K562 (cell line): ENCODE measurements around the gene RTL10. TPM values are rescaled to one million over a fixed set of nuclear protein-coding genes. Genes with fewer than 3 reads are reported as not detected.
A peak's percentile ranks its signal among the peaks of the same experiment; 100 is the strongest.

Experiments used
- E2F3 ChIP-seq: fragments of 250-450 bp; sonication (Bioruptor Pico); IDR thresholded peaks from 2 replicates; pipeline ENCODE4 v1.4.0; 2020; ENCODE audit warnings: mild to moderate bottlenecking
- ERF ChIP-seq: fragments of 450-650 bp; formaldehyde crosslinking; IDR thresholded peaks from 2 replicates; pipeline ENCODE4 v1.4.0; 2020; ENCODE audit warnings: mild to moderate bottlenecking, mixed read lengths
- GABPB2 ChIP-seq: fragments of 250-450 bp; sonication (Bioruptor Pico); conservative IDR thresholded peaks from 2 replicates; pipeline ENCODE4 v1.5.1; 2021; ENCODE audit warnings: mild to moderate bottlenecking
- HDAC8 ChIP-seq: fragments of 450-650 bp; IDR thresholded peaks from 2 replicates; pipeline ENCODE4 v1.6.1; 2016; ENCODE audit warnings: mild to moderate bottlenecking, missing genetic modification characterization, moderate library complexity, missing compliant biosample characterization
- HNRNPLL ChIP-seq: fragments of 200-400 bp; formaldehyde crosslinking; IDR thresholded peaks from 2 replicates; pipeline ENCODE4 v1.6.1; 2017; ENCODE audit warnings: low read length, low read depth, mild to moderate bottlenecking; ENCODE audit not compliant: poor library complexity, severe bottlenecking
- MCM5 ChIP-seq: fragments of 450-650 bp; IDR thresholded peaks from 2 replicates; pipeline ENCODE4 v1.6.1; 2016; ENCODE audit warnings: low read depth
- NCOA2 ChIP-seq, 2 experiments: fragments of 450-650 bp; IDR thresholded peaks; 2 replicates each; pipeline ENCODE4 v1.6.1; 2018; ENCODE audit warnings: mild to moderate bottlenecking in 2 of 2, moderate library complexity in 1 of 2; ENCODE audit not compliant: partially characterized antibody in 2 of 2
- SIX5 ChIP-seq, 2 experiments: IDR thresholded peaks; 2 replicates each; pipeline ENCODE4 v1.6.1; 2011; ENCODE audit warnings: low read length in 2 of 2, borderline replicate concordance in 1 of 2, low read depth in 1 of 2, mild to moderate bottlenecking in 1 of 2, moderate library complexity in 1 of 2; ENCODE audit not compliant: insufficient read depth in 1 of 2
- TFAM ChIP-seq: fragments of 250-450 bp; sonication (Bioruptor Pico); conservative IDR thresholded peaks from 2 replicates; pipeline ENCODE4 v1.5.0; 2021; ENCODE audit warnings: mild to moderate bottlenecking, moderate library complexity
- ZBTB7A ChIP-seq: IDR thresholded peaks from 2 replicates; pipeline ENCODE4 v1.6.1; 2011; ENCODE audit warnings: low read depth, mild to moderate bottlenecking, low read length, moderate library complexity, borderline replicate concordance; ENCODE audit not compliant: control insufficient read depth
- ZNF121 ChIP-seq: sonication (generic); formaldehyde crosslinking; conservative IDR thresholded peaks from 2 replicates; pipeline ENCODE4 v1.8.0; 2022; ENCODE audit warnings: missing genetic modification reagents
- ZNF184 ChIP-seq: sonication (generic); formaldehyde crosslinking; IDR thresholded peaks from 2 replicates; pipeline ENCODE4 v1.5.0; 2020; ENCODE audit warnings: missing genetic modification reagents
- polyA plus RNA-seq, 8 experiments: library from polyadenylated mRNA; depleted of rRNA in 4 of 8; stranded (reverse) in 5 of 8; unstranded in 3 of 8; fragments of >200 nt; fragmentation: Nextera tagmentation in 2 of 8; fragmentation: Illumina TruSeq in 1 of 8; extraction: Ambion mirVana in 2 of 8; extraction: Trizol in 1 of 8; gene quantifications; 2 replicates each; pipeline versions ENCODE4 v1.2.1 to v1.2.3, GENCODE V29; 2011 to 2014; ENCODE audit warnings: inconsistent platforms in 1 of 8, missing spikeins in 1 of 8
- total RNA-seq, 7 experiments: library from RNA; depleted of rRNA in 6 of 7; stranded (reverse); fragments of >200 nt in 6 of 7; fragmentation: Illumina TruSeq in 2 of 7; extraction: Trizol in 2 of 7; gene quantifications; 2 replicates each; pipeline versions ENCODE4 v1.2.1 to v1.2.3, GENCODE V29; 2011 to 2021; ENCODE audit warnings: low replicate concordance in 1 of 7
- TF ChIP-seq, protein P1 (sequence below): sonication (generic); formaldehyde crosslinking; IDR thresholded peaks from 2 replicates; pipeline ENCODE4 v1.8.1; 2023; ENCODE audit warnings: mild to moderate bottlenecking, missing genetic modification reagents
- TF ChIP-seq, protein P2 (sequence below): fragments of 250-450 bp; sonication (Bioruptor Pico); IDR thresholded peaks from 2 replicates; pipeline ENCODE4 v1.5.0; 2021
- TF ChIP-seq, protein P3 (sequence below): fragments of 250-450 bp; sonication (Bioruptor Pico); IDR thresholded peaks from 2 replicates; pipeline ENCODE4 v1.8.0; 2022; ENCODE audit warnings: moderate library complexity, mild to moderate bottlenecking, inconsistent platforms
- TF ChIP-seq, protein P4 (sequence below): sonication (generic); formaldehyde crosslinking; IDR thresholded peaks from 2 replicates; pipeline ENCODE4 v1.8.0; 2022; ENCODE audit warnings: mild to moderate bottlenecking, missing genetic modification reagents
- TF ChIP-seq, protein P5 (sequence below), 2 experiments: fragments of 250-450 bp in 1 of 2; fragments of 450-650 bp in 1 of 2; sonication (Bioruptor Pico) in 1 of 2; IDR thresholded peaks; 2 replicates each; pipeline versions ENCODE4 v1.6.1 to v1.8.0; 2016 to 2021; ENCODE audit warnings: mild to moderate bottlenecking in 2 of 2, moderate library complexity in 2 of 2, missing compliant biosample characterization in 1 of 2, missing genetic modification characterization in 1 of 2
- TF ChIP-seq, protein P6 (sequence below): sonication (generic); formaldehyde crosslinking; IDR thresholded peaks from 2 replicates; pipeline ENCODE4 v1.8.1; 2023; ENCODE audit warnings: mild to moderate bottlenecking, missing genetic modification reagents, moderate library complexity
- TF ChIP-seq, protein P7 (sequence below): fragments of 250-450 bp; sonication (Bioruptor Pico); IDR thresholded peaks from 2 replicates; pipeline ENCODE4 v1.4.0; 2020; ENCODE audit warnings: mild to moderate bottlenecking, moderate library complexity, borderline replicate concordance

Gene RTL10
- total and polyA plus RNA-seq, 9 of the 15 experiments (the other 6 are each of a cell fraction or from before 2014, with no cell fraction given) = 19.8 to 75.5 (median 32.5) TPM

DNA sequence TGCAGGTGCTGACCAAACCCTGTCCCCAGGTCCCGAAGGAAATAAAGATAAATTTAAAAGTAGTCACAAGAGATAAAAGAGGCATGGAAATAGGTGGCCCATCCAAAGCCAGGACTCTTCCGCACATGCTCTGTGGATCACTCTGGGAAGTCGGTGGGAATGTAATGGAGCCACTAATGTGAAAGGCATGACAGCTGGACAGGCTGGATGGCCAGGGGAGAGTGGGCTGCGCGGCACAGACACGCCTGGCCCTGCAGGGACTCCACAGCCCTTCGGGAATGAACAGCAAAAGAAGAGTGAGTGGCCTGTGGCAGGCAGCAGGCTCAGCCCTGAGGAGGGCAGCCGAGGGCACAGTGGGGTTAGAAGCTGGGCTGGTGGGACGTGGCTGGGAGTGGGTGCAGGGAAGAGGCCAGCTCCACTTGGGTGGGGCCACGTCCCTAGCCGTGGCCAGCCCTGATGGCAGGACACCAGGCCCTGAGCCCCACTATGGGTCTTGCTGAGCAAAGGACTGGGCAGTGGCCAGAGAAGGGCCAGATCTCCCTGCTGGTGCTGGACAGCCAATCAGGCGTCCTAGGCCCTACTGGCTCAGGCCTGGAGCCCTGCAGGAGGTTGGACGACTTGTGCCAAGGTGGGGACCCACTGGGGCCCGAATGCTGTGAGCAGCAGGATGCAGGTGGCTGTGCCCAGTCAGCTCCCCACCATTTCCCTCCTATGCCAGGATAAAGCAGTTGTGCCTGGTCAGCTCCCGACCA is 31.3 kb upstream of the RTL10 start (continued):
- TF ChIP-seq ZNF121 (CRISPR knock-in tag) (no peak), GABPB2 (no peak), E2F3 (CRISPR knock-in tag) (no peak), HDAC8 (tag) (no peak), NCOA2 (IDR thresholded peaks at IDR 0.05; ENCODE audit: partially characterized antibody in 2 of 2) (no peak), HNRNPLL (peak; percentile 21), TFAM (no peak), ERF (0 out of 2 replicates have a peak, but pooled peaks have one; percentile 35), ZBTB7A (no peak), SIX5 (IDR thresholded peaks at IDR 0.05; ENCODE audit: borderline replicate concordance in 1 of 2, insufficient read depth in 1 of 2, low read depth in 1 of 2, low read length in 2 of 2) (no peak), ZNF184 (CRISPR knock-in tag) (no peak), MCM5 (no peak)
- TF ChIP-seq, protein P1, sequence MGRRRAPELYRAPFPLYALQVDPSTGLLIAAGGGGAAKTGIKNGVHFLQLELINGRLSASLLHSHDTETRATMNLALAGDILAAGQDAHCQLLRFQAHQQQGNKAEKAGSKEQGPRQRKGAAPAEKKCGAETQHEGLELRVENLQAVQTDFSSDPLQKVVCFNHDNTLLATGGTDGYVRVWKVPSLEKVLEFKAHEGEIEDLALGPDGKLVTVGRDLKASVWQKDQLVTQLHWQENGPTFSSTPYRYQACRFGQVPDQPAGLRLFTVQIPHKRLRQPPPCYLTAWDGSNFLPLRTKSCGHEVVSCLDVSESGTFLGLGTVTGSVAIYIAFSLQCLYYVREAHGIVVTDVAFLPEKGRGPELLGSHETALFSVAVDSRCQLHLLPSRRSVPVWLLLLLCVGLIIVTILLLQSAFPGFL (CRISPR knock-in tag) = no peak
- TF ChIP-seq, protein P2, sequence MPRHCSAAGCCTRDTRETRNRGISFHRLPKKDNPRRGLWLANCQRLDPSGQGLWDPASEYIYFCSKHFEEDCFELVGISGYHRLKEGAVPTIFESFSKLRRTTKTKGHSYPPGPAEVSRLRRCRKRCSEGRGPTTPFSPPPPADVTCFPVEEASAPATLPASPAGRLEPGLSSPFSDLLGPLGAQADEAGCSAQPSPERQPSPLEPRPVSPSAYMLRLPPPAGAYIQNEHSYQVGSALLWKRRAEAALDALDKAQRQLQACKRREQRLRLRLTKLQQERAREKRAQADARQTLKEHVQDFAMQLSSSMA (CRISPR knock-in tag) = no peak
- TF ChIP-seq, protein P3, sequence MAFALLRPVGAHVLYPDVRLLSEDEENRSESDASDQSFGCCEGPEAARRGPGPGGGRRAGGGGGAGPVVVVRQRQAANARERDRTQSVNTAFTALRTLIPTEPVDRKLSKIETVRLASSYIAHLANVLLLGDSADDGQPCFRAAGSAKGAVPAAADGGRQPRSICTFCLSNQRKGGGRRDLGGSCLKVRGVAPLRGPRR = 0 out of 2 replicates have a peak, but pooled peaks have one; percentile 42
- TF ChIP-seq, protein P4, sequence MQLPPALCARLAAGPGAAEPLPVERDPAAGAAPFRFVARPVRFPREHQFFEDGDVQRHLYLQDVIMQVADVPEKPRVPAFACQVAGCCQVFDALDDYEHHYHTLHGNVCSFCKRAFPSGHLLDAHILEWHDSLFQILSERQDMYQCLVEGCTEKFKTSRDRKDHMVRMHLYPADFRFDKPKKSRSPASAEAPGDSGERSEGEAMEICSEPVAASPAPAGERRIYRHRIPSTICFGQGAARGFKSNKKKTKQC (CRISPR knock-in tag) = no peak
- TF ChIP-seq, protein P5, sequence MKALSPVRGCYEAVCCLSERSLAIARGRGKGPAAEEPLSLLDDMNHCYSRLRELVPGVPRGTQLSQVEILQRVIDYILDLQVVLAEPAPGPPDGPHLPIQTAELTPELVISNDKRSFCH (CRISPR knock-in tag; IDR thresholded peaks at IDR 0.05) = no peak
- TF ChIP-seq, protein P5 (tag; IDR thresholded peaks at IDR 0.05) = no peak
- TF ChIP-seq, protein P6, sequence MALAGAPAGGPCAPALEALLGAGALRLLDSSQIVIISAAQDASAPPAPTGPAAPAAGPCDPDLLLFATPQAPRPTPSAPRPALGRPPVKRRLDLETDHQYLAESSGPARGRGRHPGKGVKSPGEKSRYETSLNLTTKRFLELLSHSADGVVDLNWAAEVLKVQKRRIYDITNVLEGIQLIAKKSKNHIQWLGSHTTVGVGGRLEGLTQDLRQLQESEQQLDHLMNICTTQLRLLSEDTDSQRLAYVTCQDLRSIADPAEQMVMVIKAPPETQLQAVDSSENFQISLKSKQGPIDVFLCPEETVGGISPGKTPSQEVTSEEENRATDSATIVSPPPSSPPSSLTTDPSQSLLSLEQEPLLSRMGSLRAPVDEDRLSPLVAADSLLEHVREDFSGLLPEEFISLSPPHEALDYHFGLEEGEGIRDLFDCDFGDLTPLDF = 0 out of 2 replicates have a peak, but pooled peaks have one; percentile 49
- TF ChIP-seq, protein P7, sequence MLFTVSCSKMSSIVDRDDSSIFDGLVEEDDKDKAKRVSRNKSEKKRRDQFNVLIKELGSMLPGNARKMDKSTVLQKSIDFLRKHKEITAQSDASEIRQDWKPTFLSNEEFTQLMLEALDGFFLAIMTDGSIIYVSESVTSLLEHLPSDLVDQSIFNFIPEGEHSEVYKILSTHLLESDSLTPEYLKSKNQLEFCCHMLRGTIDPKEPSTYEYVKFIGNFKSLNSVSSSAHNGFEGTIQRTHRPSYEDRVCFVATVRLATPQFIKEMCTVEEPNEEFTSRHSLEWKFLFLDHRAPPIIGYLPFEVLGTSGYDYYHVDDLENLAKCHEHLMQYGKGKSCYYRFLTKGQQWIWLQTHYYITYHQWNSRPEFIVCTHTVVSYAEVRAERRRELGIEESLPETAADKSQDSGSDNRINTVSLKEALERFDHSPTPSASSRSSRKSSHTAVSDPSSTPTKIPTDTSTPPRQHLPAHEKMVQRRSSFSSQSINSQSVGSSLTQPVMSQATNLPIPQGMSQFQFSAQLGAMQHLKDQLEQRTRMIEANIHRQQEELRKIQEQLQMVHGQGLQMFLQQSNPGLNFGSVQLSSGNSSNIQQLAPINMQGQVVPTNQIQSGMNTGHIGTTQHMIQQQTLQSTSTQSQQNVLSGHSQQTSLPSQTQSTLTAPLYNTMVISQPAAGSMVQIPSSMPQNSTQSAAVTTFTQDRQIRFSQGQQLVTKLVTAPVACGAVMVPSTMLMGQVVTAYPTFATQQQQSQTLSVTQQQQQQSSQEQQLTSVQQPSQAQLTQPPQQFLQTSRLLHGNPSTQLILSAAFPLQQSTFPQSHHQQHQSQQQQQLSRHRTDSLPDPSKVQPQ (CRISPR knock-in tag) = no peak
